SU-DHL-6 (cell line): Measurements from ENCODE around the gene CWC27.

ENCODE experiments used
- H2AFZ ChIP-seq: fragments of 200-600 bp; sonication (generic); 2 replicates; pipeline ENCODE4 v1.6.1; 2014; ENCODE audit warnings: low read depth, mild to moderate bottlenecking, moderate library complexity, mixed read lengths, antibody characterized with exemption, low read length; ENCODE audit not compliant: severe bottlenecking
- H3F3A ChIP-seq: fragments of 200-600 bp; shearing (Covaris generic); 2 replicates; pipeline ENCODE4 v1.6.0; 2016; ENCODE audit warnings: antibody characterized with exemption, mild to moderate bottlenecking; ENCODE audit not compliant: insufficient read depth
- H3K27ac ChIP-seq: fragments of 200-600 bp; sonication (generic); 2 replicates; pipeline ENCODE4 v1.5.1; 2016; ENCODE audit warnings: low read depth, mild to moderate bottlenecking, low read length, moderate library complexity, mixed read lengths
- H3K27me3 ChIP-seq: fragments of 200-600 bp; sonication (generic), shearing (Covaris generic); 2 replicates; pipeline ENCODE4 v1.6.0; 2014; ENCODE audit warnings: mild to moderate bottlenecking, low read length
- H3K36me3 ChIP-seq: fragments of 200-600 bp; sonication (generic); 2 replicates; pipeline ENCODE4 v1.6.1; 2014; ENCODE audit warnings: mild to moderate bottlenecking, low read length, mixed read lengths
- H3K4me2 ChIP-seq: fragments of 300-600, 200-600 bp; shearing (Covaris generic), sonication (generic); 2 replicates; pipeline ENCODE4 v1.6.0; 2014; ENCODE audit warnings: low read length, low read depth, mild to moderate bottlenecking; ENCODE audit not compliant: poor library complexity, severe bottlenecking
- H3K4me3 ChIP-seq: fragments of 200-600 bp; sonication (generic); 2 replicates; pipeline ENCODE4 v1.5.1; 2014; ENCODE audit warnings: antibody characterized with exemption, low read length, mild to moderate bottlenecking, mixed read lengths; ENCODE audit not compliant: insufficient read depth, poor library complexity, severe bottlenecking
- H3K79me2 ChIP-seq: fragments of 200-600 bp; sonication (generic); 2 replicates; pipeline ENCODE4 v1.6.1; 2014; ENCODE audit warnings: mild to moderate bottlenecking, low read length, moderate library complexity; ENCODE audit not compliant: insufficient read depth
- H3K9ac ChIP-seq: fragments of 200-600 bp; sonication (generic); 2 replicates; pipeline ENCODE4 v1.7.0; 2014; ENCODE audit warnings: mild to moderate bottlenecking, low read length
- H3K9me2 ChIP-seq: fragments of 200-600 bp; sonication (generic); replicated peaks from 2 replicates; pipeline ENCODE4 v1.6.1; 2014; ENCODE audit warnings: low read length; ENCODE audit not compliant: insufficient read depth
- H3K9me3 ChIP-seq: fragments of 200-600 bp; sonication (generic); 2 replicates; pipeline ENCODE4 v1.6.1; 2014; ENCODE audit warnings: low read length, mixed read lengths; ENCODE audit not compliant: insufficient read depth
- H4K20me1 ChIP-seq: fragments of 200-600 bp; sonication (generic); 2 replicates; pipeline ENCODE4 v1.6.1; 2014; ENCODE audit warnings: low read depth, mild to moderate bottlenecking, antibody characterized with exemption, low read length, moderate library complexity, mixed read lengths
- CTCF ChIP-seq: fragments of 200-600 bp; sonication (generic); IDR thresholded peaks from one replicate; pipeline ENCODE4 v1.5.1; 2017; ENCODE audit warnings: antibody characterized with exemption, mild to moderate bottlenecking, low read length, moderate library complexity; ENCODE audit not compliant: insufficient read depth, poor library complexity, severe bottlenecking
- EZH2phosphoT487 ChIP-seq: fragments of 200-600 bp; sonication (generic), shearing (Covaris generic); conservative IDR thresholded peaks from 2 replicates; pipeline ENCODE4 v1.6.1; 2018; ENCODE audit warnings: mild to moderate bottlenecking, antibody characterized with exemption, low read length, moderate library complexity, mixed read lengths

CWC27 gene

GRCh38 chr5:65013166-65013565 lies 244.4 kb downstream of the CWC27 start:
- Histone ChIP-seq H3K27ac (no peak overlapping the region), H3K9ac (no peak overlapping the region), H3K9me3 (no peaks in the 10 kb centered on the region), H3K4me2 (no peak overlapping the region), H2AFZ (no peak overlapping the region), H3K79me2 (no peaks in the 10 kb centered on the region), H4K20me1 (no peaks in the 10 kb centered on the region), H3K36me3 (no peaks in the 10 kb centered on the region), H3K4me3 (no peak overlapping the region), H3K9me2 (no peaks in the 10 kb centered on the region), H3F3A (no peaks in the 10 kb centered on the region), H3K27me3 (no peaks in the 10 kb centered on the region)
- TF ChIP-seq CTCF: no peak
- TF ChIP-seq EZH2phosphoT487: no peak

DNA sequence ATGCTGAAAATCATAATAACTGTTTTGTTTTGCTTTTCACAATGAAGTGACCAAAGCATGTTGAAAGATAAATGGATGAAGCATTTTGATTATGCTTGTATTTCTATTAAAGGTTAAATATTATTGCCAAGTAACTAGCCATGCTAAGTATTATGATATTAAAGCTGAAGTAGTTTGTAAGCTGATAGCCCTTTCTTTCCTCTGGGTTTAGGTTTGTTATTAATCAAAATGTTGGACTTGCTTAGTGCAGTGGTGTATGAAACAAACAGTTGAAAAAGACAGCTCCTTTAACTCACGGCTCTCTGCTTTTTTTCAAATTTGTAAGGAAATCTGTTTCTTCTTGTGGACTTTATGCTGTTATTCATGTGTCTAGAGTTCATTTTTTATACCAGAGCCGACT lies 246.0 kb downstream of the CWC27 start:
- H3K36me3 ChIP-seq: no peaks in the 10 kb centered on the region
- H3K9ac ChIP-seq: no peak overlapping the region
- no peaks in the 10 kb centered on the region for H4K20me1 ChIP-seq
- no peaks in the 10 kb centered on the region for H3F3A ChIP-seq
- no peaks in the 10 kb centered on the region for H3K9me3 ChIP-seq
- H3K27me3 ChIP-seq: no peaks in the 10 kb centered on the region
- H2AFZ ChIP-seq: no peak overlapping the region
- no peak overlapping the region for H3K27ac ChIP-seq
- no peak for TF ChIP-seq EZH2phosphoT487
- TF ChIP-seq CTCF: no peak
- H3K4me3 ChIP-seq: no peak overlapping the region
- no peak overlapping the region for H3K4me2 ChIP-seq
- no peaks in the 10 kb centered on the region for H3K79me2 ChIP-seq
- no peaks in the 10 kb centered on the region for H3K9me2 ChIP-seq

DNA sequence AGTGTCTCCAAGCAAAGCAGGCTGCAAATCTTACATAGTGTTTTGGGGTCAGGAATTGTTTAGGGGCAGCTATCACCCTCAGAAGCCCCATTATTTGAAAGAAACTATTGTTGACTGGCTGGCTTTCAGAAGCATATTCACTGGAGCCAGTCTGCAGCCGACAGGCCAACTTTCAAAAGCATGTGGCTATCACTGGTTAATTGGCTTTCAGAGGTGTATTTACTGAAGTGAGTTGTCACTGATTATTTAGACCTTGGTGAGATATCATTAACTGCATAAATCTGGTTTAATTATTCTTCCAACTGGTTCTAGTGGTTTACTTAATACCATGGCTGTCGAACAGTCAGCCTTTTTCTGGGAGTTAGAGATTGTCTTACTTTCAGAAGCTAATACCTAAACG lies 247.0 kb downstream of the CWC27 start:
- no peak overlapping the region for H2AFZ ChIP-seq
- H3F3A ChIP-seq: no peaks in the 10 kb centered on the region
- no peaks in the 10 kb centered on the region for H3K9me2 ChIP-seq
- H3K9me3 ChIP-seq: no peaks in the 10 kb centered on the region
- H3K9ac ChIP-seq: no peak overlapping the region
- no peaks in the 10 kb centered on the region for H3K27me3 ChIP-seq
- no peaks in the 10 kb centered on the region for H3K36me3 ChIP-seq
- H3K4me3 ChIP-seq: no peak overlapping the region
- no peak overlapping the region for H3K27ac ChIP-seq
- H3K79me2 ChIP-seq: no peaks in the 10 kb centered on the region
- no peak overlapping the region for H3K4me2 ChIP-seq
- H4K20me1 ChIP-seq: no peaks in the 10 kb centered on the region
- no peak for TF ChIP-seq EZH2phosphoT487
- TF ChIP-seq CTCF: no peak

DNA sequence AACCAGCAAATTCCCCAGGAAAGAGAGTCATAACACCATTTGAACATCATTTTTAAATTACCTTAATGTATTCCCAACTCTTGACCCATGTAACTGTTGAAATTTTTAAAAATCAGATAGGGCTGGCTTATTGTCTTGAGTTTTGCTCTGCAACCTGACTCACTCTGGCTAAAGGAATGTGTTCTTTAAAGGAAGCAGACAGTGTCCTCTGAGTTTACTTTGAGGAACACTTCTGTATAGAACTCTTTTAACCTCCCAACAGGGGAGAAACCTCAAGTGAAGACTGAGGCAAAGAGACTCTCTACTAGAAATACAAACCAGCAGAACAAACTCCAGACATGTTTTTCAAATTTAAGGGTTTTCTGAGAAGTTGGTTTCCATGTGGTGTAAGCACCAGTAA lies 248.9 kb downstream of the CWC27 start:
- no peak overlapping the region for H3K27ac ChIP-seq
- H3K9me2 ChIP-seq: no peaks in the 10 kb centered on the region
- H3K9me3 ChIP-seq: no peaks in the 10 kb centered on the region
- TF ChIP-seq CTCF (no peak), EZH2phosphoT487 (no peak)
- no peaks in the 10 kb centered on the region for H3F3A ChIP-seq
- no peaks in the 10 kb centered on the region for H4K20me1 ChIP-seq
- H2AFZ ChIP-seq: no peak overlapping the region
- no peak overlapping the region for H3K9ac ChIP-seq
- H3K36me3 ChIP-seq: no peaks in the 10 kb centered on the region
- no peak overlapping the region for H3K4me3 ChIP-seq
- no peak overlapping the region for H3K4me2 ChIP-seq
- H3K27me3 ChIP-seq: no peaks in the 10 kb centered on the region
- no peaks in the 10 kb centered on the region for H3K79me2 ChIP-seq
